HG03457 (cell line): ENCODE measurements around the gene ASRGL1.
"Not testable (repeated sequence)": the region's sequence is repeated elsewhere in the genome, so short reads cannot be mapped to it uniquely, and the experiment has no call there.

Experiments
- ATAC-seq: cut with Tn5 transposase; IDR thresholded peaks from one replicate; pipeline ENCODE4 v1.9.1; 2021; ENCODE audit warnings: moderate number of reproducible peaks; ENCODE audit not compliant: unreplicated experiment

ASRGL1 gene

DNA sequence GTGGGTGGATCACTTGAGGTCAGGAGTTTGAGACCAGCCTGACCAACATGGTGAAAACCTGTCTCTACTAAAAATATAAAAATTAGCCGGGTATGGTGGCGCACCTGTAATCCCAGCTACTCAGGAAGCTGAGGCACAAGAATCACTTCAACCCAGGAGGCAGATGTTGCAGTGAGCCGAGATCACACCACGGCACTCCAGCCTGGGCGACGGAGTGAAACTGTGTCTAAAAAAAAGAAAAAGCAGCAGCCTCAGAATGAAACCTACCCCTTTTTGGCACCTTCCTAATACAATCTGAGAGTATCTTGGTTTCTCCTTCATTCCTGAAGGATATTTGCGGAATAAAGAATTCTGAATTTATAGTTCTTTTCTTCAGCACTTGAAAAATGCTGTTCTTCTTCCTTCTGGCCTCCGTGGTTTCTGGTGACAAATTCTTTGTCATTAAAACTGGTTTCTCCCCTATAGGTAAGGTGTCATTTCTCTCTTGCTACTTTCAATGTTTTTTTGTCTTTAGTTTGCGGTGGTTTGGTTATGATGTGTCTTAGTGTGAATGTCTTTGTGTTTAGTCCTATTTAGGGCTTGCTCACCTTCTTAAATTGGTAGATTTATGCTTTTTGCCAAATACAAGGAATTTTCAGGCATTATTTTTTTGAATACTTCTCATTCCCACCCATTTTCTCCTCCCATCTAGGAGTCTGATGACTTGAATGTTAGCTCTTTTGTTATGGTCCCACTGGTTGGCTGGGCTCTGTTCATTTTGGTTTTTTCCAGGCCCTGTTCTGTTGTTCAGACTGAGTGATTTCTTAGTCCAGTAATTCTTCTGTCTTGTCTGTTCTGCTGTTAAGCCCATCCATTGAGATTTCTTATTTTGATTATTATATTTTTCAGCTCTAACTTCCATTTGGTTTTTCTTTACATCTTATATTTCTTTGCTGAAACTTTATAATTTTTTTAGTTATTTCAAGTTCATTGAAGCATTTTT, 15.4 kb downstream of the ASRGL1 start:
- no peak for ATAC-seq

DNA sequence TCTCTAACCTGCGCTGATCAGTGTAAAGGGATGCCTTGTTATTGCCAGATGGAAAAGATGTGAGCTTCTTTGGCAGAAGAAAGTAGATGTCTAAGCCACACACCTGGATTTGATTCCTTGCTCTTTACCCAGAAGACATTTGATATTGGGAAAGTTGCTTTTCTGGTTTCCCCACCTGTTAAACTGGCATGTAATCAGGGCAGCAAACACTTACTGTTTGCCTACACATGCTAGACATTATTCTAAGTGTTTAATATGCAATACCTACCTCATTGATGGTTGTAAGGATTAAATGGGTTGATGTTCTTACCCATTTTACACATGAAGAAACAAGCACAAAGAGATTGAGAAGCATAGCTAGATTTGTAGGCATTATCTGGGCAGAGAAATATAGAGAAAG, 16.6 kb downstream of the ASRGL1 start:
- no peak for ATAC-seq

DNA sequence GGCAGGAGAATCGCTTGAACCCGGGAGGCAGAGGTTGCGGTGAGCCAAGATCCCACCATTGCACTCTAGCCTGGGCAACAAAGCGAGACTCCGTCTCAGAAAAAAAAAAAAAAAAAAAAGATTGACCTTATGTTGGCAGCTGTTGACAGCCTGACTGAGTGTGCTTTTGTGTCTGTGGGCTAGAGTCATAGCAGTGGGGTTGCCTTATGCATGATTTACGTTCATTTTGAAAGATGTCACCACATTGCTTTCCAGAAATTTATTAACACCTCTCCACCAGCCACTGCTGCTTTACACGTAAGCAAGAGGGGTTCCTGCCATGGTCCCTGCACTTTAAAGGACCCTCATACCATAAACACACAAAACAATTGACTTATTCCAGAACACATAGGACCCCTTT, 21.0 kb downstream of the ASRGL1 start:
- ATAC-seq: no peak

DNA sequence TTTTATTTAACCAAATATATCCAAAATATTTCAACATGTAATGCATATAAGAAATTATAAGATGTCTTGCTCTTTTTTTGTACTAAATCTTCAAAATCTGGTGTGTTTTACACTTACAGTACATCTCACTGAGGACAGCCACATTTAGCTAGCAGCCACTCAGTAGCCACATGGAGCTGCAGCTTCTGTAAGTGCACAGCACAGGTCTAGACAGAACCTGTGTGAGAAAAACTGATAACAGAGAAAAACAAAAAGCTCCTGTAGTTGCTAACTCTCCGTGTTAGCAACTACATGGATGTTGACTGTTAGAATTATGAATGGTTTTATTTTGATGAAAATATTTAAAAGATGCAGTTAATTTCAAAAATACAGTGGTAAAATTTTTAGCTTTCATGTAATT, 22.2 kb downstream of the ASRGL1 start:
- ATAC-seq: no peak

DNA sequence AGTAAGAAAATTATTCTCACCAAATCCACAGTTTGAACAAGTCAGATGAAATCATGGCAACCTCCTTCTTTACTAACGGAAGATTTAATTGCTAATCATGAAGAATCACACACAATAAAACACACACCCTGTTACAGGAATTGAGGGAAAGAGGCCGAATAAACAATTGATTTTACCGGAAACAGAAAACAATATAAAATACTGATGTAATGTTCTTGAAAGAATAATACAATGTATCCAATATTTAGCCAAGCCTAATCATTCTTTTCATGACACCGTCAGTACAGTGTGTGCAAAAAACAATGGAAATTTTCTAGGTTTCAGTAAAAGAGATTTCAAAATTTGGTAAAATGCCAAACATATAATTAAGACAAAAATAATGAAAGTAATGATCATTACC, 23.4 kb downstream of the ASRGL1 start:
- ATAC-seq: no peak

DNA sequence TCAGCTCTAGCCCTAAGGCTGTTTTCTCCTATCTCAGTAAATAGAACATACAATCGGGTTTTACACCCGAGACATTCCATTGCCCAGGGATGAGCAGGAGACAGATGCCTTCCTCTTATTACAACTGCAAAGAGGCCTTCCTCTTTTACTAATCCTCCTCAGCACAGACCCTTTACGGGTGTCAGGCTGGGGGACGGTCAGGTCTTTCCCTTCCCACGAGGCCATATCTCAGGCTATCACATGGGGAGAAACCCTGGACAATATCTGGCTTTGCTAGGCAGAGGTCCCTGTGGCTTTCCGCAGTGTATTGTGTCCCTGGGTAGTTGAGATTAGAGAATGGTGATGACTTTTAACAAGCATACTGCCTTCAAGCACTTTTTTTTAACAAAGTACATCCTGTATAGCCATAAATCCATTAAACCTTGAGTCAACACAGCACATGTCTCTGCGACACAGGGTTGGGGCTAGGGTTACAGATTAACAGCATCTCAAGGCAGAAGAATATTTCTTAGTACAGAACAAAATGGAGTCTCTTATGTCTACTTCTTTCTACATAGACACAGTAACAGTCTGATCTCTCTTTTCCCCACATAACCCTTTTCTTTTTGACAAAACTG, 31.7 kb downstream of the ASRGL1 start:
- ATAC-seq: not testable (repeated sequence)

DNA sequence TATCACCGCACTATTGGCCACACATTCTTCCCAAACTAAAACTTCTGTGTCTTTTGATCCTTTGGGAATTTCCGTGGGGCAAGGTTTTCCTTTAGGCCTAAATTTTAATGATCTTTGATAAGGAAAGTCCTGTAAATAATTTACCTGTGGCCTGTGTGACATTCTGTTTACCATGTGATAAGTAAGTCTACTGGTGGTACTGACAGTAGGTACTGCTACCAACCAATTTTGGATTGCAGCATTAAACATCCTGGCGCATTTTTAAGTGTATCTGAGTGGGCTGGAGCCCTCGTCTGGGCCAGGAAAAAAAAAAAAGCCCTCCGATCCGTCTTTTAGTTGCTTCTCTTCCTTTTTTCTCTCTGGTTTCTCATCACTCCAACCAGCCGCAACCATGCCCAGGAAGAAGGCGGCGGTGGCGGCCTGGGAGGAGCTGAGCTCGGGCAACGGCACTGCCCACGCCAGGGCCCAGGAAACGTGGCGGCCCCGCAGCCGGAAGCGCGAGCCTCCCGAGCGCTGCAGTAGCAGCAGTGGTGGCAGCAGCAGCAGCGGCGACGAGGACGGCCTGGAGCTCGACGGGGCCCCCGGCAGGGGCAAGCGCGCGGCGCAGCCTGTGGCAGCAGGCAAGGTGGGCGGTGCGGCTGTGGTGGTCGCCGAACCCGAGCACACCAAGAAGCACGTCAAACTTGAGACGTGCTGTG, 33.6 kb downstream of the ASRGL1 start:
- ATAC-seq: no peak

DNA sequence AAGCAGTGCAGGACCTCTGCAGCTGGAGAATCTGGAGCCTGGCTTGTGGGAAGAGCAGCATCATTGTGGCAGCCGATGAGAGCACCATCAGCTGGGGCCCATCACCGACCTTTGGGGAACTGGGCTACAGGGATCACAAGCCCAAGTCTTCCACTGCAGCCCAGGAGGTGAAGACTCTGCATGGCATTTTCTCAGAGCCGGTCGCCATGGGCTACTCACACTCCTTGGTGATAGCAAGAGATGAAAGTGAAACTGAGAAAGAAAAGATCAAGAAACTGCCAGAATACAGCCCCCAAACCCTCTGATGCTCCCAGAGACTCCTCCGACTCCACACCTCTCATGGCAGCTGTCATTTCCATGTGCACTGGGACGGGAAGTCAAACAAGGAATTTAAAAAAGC, 35.6 kb downstream of the ASRGL1 start:
- no peak for ATAC-seq

DNA sequence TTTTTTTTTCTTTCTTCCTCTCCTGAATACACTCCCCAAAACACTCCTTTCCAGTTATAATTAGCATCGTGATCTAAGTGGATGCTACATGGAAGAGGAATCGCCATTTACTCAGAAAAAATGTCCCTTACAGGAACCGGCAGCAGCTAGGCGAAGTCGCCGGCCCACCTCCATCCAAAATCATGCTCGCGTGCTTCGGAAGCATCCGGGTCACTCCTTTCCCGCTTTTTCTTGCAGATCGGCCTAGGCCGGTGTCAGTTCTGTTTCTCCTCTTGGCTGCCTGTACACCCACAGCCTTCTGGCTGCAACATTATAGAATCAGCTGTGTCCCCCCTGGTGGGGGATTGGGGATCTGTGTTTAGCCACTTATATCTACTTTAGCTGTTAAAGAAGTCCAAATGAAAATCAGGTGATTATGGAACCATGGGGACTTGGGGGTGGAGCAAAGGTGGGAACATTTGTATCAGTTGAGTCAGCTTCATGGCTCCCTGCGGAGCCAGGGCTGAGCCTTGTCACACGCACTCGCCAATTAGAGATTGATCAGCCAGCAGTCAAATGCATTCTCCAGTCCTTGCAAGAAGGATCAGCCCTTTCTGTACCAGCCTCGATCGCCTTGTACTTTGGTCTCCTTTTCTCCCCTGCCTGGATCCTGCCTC, 36.3 kb downstream of the ASRGL1 start:
- ATAC-seq: no peak

DNA sequence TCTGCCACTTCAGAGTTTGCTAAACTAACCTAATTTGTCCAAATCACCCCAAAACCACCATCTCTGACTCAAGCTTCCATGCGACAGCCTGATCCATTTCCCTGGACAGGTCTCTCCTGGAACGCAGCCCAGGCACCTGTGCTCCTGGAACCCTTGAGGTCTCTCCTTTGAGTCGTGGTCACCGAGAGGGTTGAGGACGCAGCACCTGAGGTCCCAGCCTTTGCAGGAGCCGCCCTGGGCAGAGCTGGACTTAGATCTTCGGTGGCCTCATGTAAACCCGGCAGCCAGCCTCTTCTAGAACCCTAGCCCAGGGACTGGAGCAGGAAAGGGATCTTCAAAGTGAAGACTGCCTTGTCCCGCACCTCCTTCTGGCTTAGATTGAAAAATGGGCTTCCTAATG, 37.6 kb downstream of the ASRGL1 start:
- ATAC-seq: no peak

DNA sequence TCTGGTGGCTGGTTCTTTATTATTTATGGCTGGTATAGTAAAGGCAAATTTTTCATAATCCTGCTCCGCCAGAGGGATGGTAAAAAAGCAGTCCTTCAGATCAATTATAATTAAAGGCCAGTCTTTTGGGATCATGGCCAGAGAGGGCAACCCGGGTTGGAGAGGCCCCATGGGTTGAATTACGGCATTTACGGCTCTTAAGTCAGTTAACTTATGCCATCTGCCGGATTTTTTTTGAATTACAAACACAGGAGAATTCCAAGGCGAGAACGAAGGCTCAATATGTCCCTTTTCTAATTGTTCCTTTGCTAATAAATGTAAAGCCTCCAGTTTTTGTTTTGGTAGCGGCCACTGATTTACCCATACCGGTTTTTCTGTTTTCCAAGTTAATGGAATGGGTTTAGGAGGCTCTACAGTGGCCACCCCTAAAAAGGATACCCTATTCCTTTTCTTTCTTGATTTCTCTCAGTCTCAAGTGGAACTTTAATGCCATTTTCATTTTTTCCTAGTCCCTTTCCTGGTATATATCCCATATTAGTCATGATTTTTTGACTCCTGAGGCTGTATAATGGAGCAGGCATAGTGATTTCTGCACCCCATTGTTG, 41.3 kb downstream of the ASRGL1 start:
- ATAC-seq: not testable (repeated sequence)

DNA sequence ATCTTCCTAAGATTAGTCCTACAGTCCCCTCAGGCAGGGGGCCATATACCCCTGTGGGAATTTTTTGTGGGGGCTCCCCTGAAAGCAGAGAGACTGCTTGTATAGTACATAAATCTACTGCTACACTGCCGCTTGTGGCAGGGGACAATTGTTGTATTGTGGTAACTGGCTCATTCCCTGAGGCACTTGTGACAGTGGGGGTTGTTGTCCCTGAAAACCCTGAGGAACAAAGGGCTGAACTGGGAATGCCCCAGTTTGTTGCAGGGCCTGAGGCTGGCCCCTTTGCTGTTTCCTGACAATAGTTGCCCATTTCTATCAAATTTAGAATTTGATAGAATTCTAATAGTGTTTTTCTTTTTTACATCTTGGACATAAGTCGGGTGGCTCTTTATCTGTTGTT, 42.3 kb downstream of the ASRGL1 start:
- ATAC-seq: not testable (repeated sequence)

DNA sequence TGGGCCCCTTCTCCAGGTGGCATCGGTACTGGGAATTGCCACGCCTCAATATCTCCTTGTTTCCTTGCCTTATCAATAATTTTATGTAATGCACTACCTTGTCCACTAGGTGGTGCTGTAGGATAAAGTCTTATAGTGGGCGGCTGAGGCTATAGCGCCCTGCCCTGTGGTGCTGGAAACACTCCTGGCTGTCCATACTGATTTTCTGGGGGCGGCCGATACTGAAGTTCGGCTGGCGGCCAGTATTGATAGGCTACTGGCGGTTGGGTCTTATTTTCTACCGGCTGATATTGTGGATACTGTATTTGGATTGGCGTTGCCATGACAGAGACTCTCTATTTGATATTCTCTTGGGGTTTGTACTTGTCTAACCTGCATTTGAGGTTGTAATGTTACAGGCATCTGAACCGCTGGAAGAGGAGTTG, 43.6 kb downstream of the ASRGL1 start:
- ATAC-seq: not testable (repeated sequence)

DNA sequence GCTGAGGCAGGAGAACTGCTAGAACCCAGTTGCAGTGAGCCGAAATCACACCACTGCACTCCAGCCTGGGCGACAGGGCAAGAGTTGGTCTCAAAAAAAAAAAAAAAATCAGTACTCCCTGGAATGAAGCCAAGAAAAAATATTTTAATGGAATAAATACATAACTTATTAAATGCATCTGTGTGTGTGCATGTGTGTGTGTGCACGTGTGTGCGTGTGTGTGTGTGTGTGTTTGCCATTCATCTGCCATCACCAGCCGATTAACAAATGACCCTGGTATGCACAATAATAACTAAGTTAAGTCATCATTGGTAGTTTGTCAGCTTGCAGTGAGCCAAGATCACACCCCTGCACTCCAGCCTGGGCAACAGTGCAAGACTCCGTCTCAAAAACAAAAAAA, 46.6 kb downstream of the ASRGL1 start:
- ATAC-seq: no peak

DNA sequence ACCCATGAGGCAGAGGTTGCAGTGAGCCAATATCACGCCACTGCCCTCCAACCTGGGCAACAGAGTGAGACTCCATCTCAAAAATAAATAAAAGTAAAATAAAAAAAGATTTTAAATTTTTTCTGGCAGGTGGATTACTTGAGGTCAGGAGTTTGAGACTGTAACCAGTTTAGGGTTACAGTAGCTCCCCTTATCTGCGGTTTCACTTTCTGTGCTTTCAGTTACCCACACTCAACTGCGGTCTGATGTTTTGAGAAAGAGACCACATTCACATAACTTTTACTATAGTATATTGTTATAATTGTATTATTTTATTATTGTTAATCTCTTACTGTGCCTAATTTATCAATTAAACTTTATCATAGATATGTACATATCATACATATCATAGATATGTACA, 48.8 kb downstream of the ASRGL1 start:
- not testable (repeated sequence) for ATAC-seq

DNA sequence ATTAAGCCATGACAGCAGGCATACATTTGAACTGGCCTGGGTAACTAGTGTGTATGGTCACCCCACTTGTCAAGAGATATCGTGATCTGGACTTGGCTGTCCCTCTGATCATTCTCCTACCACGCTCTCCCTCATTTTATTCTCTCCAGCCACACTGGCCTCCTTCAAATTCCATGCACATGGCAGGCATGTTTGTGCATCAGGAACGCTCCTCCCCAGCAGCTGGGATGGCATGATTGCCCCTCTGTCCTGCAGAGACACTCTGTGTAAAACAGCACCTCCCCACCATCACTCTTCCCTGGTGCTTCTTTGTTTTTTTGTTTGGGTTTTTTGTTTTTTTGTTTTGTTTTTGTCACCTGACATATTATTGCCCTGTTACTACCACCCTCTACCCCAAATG, 50.1 kb downstream of the ASRGL1 start:
- no peak for ATAC-seq

DNA sequence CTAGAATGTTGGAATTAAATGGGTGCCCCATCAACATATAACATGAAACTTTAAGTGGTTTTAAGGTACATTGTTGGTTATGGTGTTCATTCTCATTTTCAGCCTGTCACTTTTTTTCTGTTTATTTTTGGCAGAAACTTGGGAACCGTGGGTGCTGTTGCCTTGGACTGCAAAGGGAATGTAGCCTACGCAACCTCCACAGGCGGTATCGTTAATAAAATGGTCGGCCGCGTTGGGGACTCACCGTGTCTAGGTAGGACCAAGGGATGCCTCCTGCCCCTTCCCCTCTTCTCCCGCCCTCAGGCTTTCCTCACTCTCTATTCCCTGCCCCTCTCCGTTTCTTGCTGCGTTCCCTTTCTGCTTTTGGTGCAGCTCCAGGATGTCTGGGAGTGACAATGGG, 51.8 kb downstream of the ASRGL1 start:
- no peak for ATAC-seq

DNA sequence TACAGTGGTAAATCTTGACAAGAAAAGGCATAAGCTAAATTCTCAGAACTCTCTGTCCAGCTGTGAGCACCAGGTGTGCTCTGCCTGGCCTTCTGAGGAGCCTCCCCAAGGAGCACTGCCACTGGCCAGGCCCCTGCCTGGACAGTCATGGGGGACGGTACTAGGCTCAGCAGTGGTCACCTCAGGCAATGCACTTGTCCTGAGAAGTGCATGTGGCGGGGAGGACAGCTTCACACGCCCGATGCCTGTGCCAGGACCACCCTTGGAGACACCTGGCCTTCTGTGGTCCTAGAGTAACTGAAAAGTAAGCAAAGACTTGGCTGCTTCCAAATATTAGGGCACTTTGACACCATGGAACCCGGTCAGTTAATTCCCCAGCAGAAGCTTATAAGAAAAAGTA, 53.0 kb downstream of the ASRGL1 start:
- ATAC-seq: no peak

DNA sequence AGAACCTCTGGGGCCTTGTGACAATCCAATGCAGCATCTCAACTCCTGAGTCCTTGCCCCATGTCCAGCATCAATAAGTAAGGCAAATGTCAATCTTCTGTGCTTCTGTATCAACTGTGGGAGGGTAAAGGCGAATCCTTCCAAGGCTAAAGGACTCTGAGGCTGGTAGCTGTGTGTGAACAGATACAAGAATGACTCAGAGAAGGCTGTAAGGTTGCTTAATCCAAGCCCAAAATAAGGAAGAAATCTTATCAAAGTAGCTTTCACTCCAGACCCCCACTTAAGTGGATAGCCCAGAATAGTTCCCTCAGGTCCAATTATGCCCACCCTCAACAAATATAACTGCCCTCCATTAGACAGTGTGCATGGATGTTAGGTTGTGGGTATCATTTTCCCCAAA, 53.5 kb downstream of the ASRGL1 start:
- ATAC-seq: no peak

DNA sequence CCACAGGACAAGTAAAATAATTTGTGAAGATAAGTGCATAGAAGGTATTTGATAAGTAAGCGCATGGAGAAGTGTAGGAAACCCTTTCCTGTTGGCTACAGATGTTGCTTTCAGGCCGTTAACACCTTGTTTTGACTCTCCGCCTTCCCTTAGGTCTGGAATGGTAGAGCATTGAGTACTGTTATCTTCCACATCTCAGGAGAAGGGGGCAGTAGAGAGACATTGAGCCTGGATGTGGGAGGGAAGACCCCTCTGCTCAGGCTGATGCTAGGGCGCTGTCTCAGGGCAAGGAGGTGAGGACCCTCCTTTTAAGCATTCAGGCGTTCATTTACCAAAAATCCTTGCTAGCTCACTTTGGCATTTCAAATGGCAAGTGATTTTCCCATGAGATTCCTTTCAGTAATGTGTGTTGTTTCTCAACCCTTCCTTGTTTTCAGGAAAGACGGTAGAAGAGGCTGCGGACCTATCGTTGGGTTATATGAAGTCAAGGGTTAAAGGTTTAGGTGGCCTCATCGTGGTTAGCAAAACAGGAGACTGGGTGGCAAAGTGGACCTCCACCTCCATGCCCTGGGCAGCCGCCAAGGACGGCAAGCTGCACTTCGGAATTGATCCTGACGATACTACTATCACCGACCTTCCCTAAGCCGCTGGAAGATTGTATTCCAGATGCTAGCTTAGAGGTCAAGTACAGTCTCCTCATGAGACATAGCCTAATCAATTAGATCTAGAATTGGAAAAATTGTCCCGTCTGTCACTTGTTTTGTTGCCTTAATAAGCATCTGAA, 54.6 kb downstream of the ASRGL1 start:
- ATAC-seq: no peak
